ENCODE measurements around the gene KLK13. TPM values are rescaled to one million over a fixed set of nuclear protein-coding genes. Genes with fewer than 3 reads are reported as not detected.

Gene KLK13
- total and polyA plus RNA-seq, 2 experiments from 2014 or later, result 0.45 TPM; not detected in 1

GRCh38 chr19:51060336-51060735 lies 4.6 kb downstream of the KLK13 start:
- no peaks in the 10 kb centered on the region for H3K36me3 ChIP-seq
- no peaks in the 10 kb centered on the region for H3K4me1 ChIP-seq (ENCODE audit: low read depth)
- H3K9me3 ChIP-seq (ENCODE audit: low read depth), result no peaks in the 10 kb centered on the region
- H3K27me3 ChIP-seq, result no peaks in the 10 kb centered on the region
- TF ChIP-seq CTCF (IDR thresholded peaks at IDR 0.05; ENCODE audit: low read depth, low read length), result no peak
- H3K4me3 ChIP-seq, result no peak overlapping the region
- no peak for DNase-seq (ENCODE audit: low read depth in 1 of 2, low spot score in 1 of 2)
- H3K27ac ChIP-seq, result no peak overlapping the region

- H3K9me3 ChIP-seq (ENCODE audit: low read depth), result no peaks in the 10 kb centered on the region
- no peaks in the 10 kb centered on the region for H3K36me3 ChIP-seq
- H3K4me1 ChIP-seq (ENCODE audit: low read depth), result no peaks in the 10 kb centered on the region
- H3K27ac ChIP-seq, result no peak overlapping the region
- H3K4me3 ChIP-seq, result no peak overlapping the region
- no peak for TF ChIP-seq CTCF (IDR thresholded peaks at IDR 0.05; ENCODE audit: low read depth, low read length)
- H3K27me3 ChIP-seq, result no peaks in the 10 kb centered on the region
- DNase-seq (ENCODE audit: low read depth in 1 of 2, low spot score in 1 of 2), result no peak
These were observed 5.2 kb downstream of the KLK13 start for GRCh38 chr19:51059715-51060114.

- Histone ChIP-seq H3K27ac (no peak overlapping the region), H3K4me3 (no peak overlapping the region), H3K36me3 (no peaks in the 10 kb centered on the region), H3K27me3 (no peaks in the 10 kb centered on the region), H3K4me1 (ENCODE audit: low read depth) (no peaks in the 10 kb centered on the region), H3K9me3 (ENCODE audit: low read depth) (no peaks in the 10 kb centered on the region)
- no peak for DNase-seq (ENCODE audit: low read depth in 1 of 2, low spot score in 1 of 2)
- TF ChIP-seq CTCF (IDR thresholded peaks at IDR 0.05; ENCODE audit: low read depth, low read length), result no peak
These were observed 9.0 kb downstream of the KLK13 start for GRCh38 chr19:51055866-51056265.

- no peak overlapping the region for H3K4me3 ChIP-seq
- no peaks in the 10 kb centered on the region for H3K9me3 ChIP-seq (ENCODE audit: low read depth)
- TF ChIP-seq CTCF (IDR thresholded peaks at IDR 0.05; ENCODE audit: low read depth, low read length), result no peak
- no peaks in the 10 kb centered on the region for H3K36me3 ChIP-seq
- peaks cover 4% of the 10 kb centered on the region for H3K27me3 ChIP-seq
- no peak for DNase-seq (ENCODE audit: low read depth in 1 of 2, low spot score in 1 of 2)
- no peak overlapping the region for H3K27ac ChIP-seq
- H3K4me1 ChIP-seq (ENCODE audit: low read depth), result no peaks in the 10 kb centered on the region
These were observed 17.9 kb downstream of the KLK13 start for GRCh38 chr19:51047031-51047335.

- Histone ChIP-seq H3K4me1 (ENCODE audit: low read depth) (no peaks in the 10 kb centered on the region), H3K36me3 (no peaks in the 10 kb centered on the region), H3K9me3 (ENCODE audit: low read depth) (no peaks in the 10 kb centered on the region), H3K4me3 (no peak overlapping the region), H3K27ac (no peak overlapping the region), H3K27me3 (peaks cover 4% of the 10 kb centered on the region)
- TF ChIP-seq CTCF (IDR thresholded peaks at IDR 0.05; ENCODE audit: low read depth, low read length), result no peak
- DNase-seq (ENCODE audit: low read depth in 1 of 2, low spot score in 1 of 2), result no peak
These were observed 20.6 kb downstream of the KLK13 start for GRCh38 chr19:51044327-51044726.

- no peak for DNase-seq (ENCODE audit: low read depth in 1 of 2, low spot score in 1 of 2)
- H3K27me3 ChIP-seq, result peaks cover 4% of the 10 kb centered on the region
- H3K4me3 ChIP-seq, result no peak overlapping the region
These were observed 21.4 kb downstream of the KLK13 start for GRCh38 chr19:51043497-51043896.

More at GRCh38 chr19:51043497-51043896, 21.4 kb downstream of the KLK13 start:
- no peaks in the 10 kb centered on the region for H3K36me3 ChIP-seq
- H3K4me1 ChIP-seq (ENCODE audit: low read depth), result no peaks in the 10 kb centered on the region
- no peak for TF ChIP-seq CTCF (IDR thresholded peaks at IDR 0.05; ENCODE audit: low read depth, low read length)
- H3K27ac ChIP-seq, result no peak overlapping the region
- no peaks in the 10 kb centered on the region for H3K9me3 ChIP-seq (ENCODE audit: low read depth)

Measured in cardiac muscle cell (in vitro differentiated cells and primary cell).